Epithelial cell of esophagus (primary cell): Measurements from ENCODE around the gene NCOR2.

ENCODE experiments used
- DNase-seq: peaks from one replicate; pipeline ENCODE4 v3.0.0; 2010; ENCODE audit warnings: low read depth
- H3K4me3 ChIP-seq: 2 replicates; pipeline ENCODE4 v1.5.1; 2011; ENCODE audit warnings: mild to moderate bottlenecking, low read length, control low read depth
- TF ChIP-seq, protein P1 (sequence below): IDR thresholded peaks from 2 replicates; pipeline ENCODE4 v1.5.1; 2011; ENCODE audit warnings: low read depth, mild to moderate bottlenecking, low read length, control low read depth, inconsistent platforms; ENCODE audit not compliant: insufficient read depth; ENCODE audit errors: missing control alignments

NCOR2 gene

DNA sequence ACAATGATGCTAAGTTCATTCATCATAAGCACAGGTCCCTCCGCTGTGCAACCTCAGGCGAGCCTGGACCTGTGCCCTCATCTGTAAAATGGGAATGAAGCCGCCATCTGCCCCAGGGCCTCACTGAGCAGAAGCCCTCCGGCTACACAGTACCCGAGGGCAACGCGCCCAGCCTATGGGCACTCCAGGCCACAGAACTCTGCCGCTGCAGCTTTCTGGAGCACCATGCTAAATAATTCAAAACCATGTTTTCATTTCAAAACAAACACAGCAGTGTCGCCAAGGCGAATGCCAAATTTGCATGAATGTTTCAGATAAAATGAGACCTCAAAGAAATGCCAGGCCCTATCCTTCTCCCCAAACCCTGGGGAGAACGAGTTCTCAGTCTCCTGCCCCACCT, 4.0 kb downstream of the NCOR2 start:
- DNase-seq = no peak
- TF ChIP-seq, protein P1, sequence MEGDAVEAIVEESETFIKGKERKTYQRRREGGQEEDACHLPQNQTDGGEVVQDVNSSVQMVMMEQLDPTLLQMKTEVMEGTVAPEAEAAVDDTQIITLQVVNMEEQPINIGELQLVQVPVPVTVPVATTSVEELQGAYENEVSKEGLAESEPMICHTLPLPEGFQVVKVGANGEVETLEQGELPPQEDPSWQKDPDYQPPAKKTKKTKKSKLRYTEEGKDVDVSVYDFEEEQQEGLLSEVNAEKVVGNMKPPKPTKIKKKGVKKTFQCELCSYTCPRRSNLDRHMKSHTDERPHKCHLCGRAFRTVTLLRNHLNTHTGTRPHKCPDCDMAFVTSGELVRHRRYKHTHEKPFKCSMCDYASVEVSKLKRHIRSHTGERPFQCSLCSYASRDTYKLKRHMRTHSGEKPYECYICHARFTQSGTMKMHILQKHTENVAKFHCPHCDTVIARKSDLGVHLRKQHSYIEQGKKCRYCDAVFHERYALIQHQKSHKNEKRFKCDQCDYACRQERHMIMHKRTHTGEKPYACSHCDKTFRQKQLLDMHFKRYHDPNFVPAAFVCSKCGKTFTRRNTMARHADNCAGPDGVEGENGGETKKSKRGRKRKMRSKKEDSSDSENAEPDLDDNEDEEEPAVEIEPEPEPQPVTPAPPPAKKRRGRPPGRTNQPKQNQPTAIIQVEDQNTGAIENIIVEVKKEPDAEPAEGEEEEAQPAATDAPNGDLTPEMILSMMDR = no peak
- H3K4me3 ChIP-seq = no peak overlapping the region

DNA sequence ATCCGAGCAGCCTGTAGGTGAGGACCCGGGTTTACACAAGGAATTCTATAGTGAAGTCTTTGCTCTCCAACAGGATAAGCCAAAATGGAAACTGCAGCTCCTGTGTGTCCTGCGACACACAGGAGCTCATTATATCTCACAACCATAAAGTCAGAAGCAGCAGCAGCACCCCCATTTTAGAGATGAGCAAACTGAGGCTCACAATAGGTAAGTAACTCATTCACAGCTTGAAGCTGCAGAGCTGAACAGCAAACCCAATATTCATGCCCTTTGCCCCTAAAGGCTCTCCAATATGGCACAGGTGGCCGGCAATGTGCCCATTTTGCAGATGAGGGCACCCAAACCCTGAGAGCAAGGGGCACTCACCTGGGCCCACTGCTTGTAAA, 4.6 kb downstream of the NCOR2 start:
- TF ChIP-seq, protein P1 = no peak
- no peak overlapping the region for H3K4me3 ChIP-seq
- no peak for DNase-seq

DNA sequence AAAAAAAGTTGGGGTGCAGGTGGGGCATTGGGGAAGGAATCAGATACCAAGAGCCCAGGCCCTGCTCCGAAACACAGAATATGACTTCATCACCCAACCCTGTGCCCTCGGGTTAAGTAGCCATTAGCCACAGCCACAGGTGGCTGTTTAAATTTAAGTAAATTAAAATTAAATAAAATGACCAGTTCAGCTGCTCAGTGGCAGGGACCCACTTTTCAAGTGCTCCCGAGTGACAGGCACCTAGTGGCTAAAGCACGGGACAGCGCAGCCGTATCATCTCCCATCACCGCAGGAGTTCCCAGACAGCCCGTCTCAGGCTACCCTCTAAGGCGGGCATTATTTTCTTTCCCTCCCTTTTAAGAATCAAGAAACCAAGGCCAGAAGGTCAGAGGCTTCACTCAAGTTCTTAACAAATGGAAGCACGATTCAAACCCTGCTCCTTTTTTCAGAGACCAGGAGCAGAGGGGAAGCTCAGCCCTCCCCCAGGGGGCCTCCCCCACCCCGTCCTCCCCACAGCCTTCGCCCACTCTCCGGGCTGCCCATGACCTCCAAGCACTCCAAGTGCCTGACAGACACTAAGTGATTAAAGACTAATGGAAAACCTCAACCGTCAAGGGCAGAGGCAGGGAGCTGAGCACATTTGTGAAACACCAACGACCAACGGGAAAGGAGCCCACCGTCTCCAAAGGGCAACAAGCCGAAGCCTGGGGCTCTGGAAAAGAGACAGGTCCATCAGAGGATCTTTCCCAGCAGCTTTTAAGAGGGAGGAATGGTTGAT, 5.2 kb downstream of the NCOR2 start:
- H3K4me3 ChIP-seq = no peak overlapping the region
- TF ChIP-seq, protein P1 = no peak
- DNase-seq = no peak

DNA sequence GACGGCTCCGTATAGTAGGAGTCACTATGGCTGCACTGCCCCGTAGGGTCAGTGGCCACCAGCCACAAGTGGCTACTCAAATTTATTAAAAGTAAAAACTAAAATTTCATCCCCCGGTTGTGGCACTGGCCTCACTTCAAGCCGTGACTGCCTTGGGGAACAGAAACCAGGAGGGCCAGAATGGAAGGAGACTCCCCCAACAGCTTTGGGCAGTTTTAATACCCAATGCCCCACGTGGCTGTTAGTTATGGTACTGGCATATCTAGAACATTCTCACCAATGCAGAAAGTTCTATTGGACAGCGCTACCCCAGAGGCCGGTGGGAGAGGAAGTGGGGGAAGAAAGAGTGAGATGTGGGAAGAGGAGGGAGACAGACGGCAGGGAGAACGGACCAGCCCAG, 6.2 kb downstream of the NCOR2 start:
- DNase-seq = no peak
- TF ChIP-seq, protein P1 = no peak
- no peak overlapping the region for H3K4me3 ChIP-seq

DNA sequence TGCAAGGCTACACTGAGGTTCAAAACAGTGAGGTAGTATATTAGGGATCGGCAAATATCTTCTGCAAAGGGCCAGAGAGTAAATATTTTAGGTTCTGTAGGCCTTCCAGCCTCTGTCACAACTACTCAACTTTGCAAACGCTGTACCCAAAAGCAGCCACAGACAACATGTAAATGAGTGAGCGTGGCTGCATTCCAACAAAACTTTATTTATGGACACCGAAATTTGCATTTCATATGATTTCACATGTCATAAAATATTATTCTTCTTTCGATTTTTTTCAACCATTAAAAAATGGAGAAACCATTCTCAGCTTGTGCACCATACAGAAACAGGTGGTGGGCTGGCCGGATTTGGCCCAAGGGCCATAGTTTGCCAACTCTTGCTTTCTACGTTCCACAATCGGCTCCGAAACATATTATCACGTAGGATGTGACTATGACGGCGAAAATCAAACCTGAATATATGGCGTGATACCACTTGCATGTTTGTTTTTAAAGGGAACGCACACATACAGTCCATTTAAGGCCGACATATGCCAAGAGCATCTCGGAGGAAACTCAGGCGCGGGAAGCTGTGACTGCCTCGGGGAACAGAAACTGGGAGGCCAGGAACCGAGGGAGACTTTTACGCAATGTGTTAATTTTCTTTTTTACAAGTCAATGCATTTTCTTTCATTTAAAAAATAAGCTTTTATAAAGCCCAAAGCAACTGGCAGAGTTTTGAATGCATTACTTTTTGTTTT, 7.1 kb downstream of the NCOR2 start:
- no peak for DNase-seq
- no peak overlapping the region for H3K4me3 ChIP-seq
- TF ChIP-seq, protein P1 = no peak

DNA sequence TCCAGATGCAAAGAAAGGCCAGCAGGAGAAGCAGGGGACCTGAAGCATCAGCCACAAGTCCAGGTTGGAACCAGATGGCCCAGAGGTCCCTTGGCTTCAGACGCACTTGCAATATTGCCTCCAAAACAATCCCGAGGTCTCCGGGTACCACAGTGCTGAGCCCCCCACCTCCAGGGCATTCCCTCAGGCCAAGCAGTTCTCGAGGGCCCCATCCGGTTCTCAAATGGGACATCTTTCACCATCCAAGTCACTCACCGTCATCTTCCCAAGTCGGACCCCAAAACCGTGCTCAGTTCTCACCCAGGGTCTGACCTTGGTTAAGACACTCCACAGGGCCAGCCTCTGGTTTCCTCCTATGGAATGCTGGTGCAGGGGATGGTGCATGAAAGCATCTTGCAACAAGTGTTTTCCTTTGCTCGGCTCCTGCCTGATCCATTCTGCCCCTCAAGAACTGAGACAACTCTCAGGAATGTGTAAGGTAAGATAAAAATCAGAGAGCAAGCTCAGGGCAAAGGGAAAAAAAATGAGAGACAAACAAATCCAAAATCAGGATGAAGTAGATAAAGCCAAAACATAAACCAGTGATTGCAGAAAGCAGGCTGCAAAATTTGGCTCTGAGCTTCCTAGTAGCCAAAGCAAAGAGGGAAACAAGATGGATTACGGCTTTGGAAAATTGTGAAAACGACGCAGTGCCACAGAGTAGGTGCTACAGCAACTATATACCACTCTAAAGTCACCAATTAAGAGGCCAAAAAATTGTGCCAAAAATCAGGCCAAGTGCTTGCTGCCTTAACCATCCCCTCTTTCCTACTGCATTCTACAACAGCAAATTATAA, 8.0 kb downstream of the NCOR2 start:
- H3K4me3 ChIP-seq = no peak overlapping the region
- DNase-seq = no peak
- TF ChIP-seq, protein P1 = no peak
